NCI-H1105 (cell line): ENCODE data around the gene APBA2.

Experiments
- DNase-seq: peaks from one replicate; lab custom pipeline; 2025; lab: John Stamatoyannopoulos, UW

Gene APBA2

DNA sequence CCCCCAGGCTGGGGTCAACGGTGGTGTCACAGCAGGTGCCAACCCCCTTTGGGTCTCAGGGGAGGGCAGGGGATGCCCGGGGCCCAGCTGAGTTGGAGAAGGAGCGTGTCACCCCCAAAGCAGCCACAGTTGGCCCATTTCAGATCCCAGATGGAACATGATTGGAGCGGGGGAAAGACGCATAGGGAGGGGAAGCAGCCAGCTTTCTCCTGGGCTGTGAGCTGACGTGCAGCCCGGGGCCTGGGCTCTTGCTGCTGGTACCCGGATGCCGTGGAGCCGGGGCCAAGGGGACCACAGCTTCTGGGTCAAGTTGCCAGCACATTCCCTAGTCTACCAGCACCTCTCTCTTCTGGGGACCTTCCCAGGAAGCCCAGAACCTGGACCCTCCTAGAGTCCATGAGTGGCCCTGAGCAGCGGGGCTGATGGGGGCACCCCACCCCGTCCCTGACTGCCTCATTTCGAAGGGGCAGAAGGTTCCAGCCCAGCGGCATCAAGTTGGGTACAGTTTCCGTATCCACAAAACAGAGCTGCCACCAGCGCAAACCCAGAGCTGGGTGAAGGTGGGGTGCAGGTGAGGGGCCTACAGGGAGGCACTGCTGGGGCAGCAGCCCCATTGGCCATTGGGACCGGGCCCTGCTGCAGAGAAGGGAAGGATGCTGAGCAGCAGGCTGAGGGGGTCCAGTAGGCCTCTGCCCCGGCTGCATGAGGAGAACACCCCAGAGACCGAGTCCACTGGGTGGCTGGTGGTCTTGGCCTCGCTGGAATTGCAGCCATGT lies 235.0 kb downstream of the APBA2 start:
- no peak for DNase-seq

DNA sequence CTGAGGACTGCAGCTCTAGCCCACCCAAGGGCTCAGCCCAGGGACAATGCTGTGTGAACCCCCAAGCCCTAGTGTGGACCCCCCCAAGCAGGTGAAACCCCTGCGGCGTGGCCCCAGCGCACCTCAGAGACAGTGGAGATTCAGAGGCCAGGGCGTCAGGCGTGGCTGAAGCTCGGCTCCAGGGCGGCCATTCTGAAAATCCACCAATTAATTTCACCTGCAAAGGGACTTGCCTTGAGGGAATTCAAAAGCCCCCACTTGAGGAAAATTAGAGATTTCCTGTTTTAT lies 235.5 kb downstream of the APBA2 start:
- no peak for DNase-seq

DNA sequence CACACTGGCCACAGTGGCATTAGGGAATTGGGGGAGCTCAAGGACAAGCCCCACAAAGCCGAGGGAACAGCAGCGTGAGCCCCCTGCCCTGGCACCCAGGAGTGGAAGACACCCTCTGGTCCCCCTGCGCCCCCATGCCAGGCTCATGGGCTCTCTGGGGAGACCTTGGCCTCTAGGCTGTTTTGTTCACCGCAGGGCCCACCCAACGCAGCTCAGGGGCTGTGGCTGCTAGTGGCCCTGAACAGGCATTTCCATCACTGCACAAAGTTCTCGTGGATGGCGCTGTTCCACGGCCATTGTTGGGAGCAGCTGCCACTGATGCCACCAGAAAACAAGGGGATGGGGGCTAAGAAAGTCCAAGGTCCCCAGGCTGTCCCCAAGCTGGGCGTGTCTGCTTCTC lies 236.1 kb downstream of the APBA2 start:
- no peak for DNase-seq

DNA sequence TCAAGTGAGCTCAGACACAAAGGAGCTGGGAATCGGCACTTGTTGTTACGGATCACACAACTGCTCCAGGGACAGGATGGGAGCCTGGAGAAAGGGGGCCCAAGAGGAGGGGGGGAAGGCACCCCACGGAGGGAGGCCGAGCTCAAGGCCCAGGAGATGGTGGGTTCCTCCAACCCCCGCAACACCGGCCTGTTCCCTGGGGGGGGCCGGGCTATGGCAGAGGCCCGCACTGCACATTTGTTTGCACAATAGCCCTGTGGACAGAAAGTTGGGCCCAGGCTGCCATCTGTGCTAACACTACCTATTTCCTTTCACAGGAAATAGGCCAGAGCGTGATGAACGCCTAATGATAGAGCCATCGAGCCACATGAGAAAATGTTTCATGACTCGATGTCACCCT lies 236.7 kb downstream of the APBA2 start:
- DNase-seq = no peak

DNA sequence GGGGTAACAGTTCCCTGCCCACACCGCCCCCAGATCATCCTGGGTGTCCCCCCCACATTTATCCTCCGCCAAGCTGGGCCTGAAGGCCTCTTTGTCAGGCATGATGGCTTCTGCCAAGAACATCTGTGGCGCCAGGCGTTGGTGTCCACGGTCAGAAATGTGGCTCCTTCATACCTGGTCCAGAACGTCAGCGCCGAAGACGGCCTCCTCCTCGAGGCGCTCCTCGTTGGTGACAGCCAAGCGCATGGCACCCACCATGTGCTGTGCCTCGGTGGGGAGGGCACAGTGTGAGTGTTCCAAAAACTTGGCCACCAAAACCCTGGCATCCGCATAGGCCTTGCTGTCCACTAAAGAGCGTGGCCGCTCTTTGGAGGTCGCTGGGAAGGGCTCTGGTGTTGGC lies 237.4 kb downstream of the APBA2 start:
- no peak for DNase-seq

DNA sequence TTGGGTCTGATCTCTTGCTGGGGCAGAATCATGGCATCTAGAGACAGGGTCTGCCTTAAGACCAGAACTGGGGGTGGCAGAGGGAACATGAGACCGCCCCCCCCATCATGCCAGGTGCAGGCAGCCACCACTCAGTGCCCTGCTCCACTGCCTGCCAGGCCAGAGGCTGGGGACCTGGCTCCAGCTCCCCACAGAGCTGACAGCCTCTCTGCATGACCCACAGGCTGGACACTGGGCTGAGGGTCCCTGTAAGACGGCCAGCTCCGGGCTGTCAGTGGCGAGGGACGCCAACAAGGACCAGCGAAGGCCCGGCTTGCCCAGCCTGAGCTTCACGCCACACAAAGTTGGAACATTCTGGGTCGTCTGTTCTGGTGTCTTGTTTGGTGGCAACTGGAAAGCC lies 238.2 kb downstream of the APBA2 start:
- no peak for DNase-seq

DNA sequence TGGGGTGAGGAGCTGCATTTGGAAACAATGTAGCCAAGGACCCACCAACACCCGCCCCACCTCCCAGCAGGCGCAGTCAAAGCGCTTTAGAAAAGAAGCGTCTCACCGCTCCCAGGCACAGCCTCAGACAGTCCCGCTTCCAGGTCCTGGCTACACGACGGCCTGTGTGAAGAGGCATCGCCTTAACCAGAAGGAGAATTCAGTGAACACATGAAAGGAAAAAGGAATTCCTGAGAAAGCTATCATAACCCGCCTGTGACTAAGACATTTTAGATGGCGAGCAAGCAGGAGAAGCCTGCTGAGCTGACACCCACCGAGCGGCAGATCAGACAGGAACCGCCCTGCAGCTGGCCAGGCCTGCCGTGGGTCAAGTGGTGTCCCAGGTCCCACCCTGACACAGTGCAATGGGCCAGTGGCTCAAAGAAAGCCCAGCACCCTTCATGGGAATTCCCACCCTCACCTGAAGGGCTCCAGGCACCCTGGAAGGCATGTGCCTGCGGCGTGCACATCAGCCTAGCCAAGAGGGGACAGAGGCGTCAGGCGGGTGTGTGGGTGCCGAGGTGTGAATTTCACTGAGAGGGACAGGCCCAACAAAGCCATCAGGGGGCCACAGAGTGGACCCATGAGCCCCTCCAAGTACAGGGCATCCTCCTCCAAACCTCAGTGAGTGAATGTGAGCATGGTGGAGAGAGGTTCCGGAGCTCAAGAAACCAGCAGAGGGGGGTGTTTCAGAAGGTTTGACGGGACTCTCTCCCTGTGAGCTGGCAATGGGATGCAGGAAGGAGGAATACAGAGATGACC lies 239.0 kb downstream of the APBA2 start:
- DNase-seq = no peak

DNA sequence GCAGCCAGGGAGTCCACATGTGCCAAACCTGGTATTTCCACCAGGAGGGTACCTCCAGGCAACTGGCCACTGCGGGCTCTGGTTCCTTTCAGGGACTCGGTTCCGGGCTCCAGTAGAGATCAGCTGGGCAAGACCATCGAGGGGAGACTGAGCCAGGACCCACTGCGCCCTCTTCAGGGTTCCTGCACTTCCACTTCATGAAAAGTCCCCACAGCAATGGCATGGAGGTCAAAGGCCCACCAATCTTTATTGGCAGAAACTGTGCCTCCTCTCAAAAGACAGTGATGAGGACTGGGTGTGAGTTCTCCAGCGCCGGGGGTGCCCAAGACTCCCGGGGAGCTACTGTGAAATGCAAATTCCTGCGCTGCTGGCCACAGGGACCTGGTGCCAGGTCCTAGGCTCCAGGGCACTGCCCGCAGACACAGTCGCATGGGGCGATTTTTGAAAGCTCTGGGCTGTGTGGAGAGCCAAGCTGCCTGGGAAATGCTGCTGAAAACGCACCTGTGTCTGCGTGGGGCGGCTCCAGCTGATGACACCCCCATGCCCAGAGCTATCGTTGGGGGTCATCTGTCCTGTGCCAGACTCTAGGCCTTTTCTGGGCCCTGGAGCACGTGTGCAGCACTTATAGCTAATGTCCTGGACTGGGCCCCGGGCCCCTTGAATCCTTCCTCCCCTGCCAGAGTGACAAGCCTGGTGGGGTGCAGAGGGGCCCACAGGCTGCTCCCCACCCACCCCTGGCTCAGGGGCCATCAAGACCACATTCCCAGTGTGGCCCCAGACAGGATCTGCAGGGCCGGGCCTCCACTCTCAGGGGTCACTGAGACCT lies 239.8 kb downstream of the APBA2 start:
- no peak for DNase-seq

DNA sequence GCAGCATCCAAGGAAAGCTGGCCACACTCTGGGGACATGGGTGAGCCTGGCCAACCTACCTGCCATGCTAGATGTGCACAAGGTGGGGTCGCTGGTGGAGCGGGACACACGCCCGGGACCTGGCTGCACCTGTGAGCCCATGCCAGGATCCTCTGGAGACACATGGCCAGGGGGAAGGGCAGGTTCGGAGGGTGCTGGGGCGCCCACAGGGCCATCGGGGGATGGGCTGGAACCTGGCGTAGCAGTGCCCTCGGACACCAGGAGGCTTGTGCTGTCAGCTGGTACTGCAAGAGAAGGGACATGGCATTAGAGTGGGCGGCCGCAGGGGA lies 240.4 kb downstream of the APBA2 start:
- DNase-seq = no peak

DNA sequence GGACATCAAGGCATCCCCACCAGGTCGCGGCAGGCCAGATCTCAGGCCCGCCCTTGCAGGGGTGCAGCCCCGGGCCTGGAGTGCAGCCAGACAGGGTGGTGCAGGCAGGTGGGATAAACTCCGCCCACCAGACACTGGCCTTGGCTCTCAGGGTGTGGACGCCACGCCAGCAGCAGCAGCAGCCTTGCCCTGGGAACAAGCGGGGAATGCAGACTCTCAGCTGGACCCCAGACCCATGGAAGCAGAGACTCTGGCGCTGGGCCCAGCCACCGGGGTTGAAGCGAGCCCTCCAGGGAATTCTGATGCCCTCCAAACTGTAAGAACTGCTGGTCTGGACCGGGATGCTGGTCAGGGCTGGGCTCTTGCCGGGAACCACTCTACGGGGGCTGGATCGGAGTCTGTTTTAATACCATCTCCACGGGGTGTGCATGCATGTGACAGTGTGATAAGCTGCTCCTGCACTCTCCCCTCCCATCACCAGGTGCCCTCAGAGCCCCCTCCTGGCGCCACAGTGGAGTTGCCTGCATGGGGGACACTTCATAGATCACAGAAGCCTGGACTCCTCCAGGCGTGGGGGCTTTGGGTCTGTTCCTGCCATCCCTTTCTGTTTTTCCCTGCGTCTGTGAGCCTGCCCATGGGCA lies 241.2 kb downstream of the APBA2 start:
- no peak for DNase-seq

DNA sequence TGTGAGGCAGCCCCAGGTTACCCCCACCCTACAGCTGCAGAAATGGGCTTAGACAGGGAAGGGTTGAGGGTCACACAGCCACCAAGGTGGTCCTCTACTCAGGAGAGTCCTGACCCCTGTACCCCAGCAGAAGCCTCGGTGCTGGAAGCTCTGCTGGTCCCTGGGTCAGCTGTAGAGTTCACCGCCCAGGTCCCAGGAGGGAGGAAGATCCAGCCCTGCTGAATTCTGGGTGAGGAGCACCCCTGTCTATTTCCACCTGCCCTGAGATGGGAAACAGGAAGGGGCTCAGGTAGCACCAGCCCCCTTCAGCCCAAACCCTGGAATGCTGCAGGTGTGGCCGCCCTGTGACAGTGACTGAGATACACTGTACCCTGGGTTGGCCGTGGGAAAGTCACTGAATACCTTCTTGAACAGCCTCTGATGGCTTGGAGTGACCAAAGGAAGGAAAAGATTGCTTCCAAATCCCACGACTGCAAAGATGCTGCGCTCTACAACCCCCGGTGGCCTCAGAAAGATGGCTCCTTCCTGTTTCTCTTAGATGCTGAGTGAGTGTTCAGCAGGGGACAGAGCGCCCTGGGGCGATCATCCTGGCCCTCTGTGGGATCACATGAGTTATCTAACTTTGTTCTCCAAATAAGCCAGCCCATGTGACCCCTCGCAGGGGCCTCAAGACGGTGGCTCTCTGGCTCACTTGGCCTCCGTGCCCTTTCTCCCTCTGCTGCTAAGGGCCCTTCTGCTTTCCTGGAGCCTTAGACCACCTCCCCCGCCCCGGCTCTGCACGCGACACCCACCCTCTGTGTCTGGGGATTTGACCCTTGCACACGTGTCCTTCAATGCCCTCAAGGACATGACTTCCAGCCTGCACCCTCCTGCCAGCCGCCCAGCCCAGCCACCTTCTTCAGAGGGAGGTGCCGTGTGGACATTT lies 242.0 kb downstream of the APBA2 start:
- DNase-seq = no peak

DNA sequence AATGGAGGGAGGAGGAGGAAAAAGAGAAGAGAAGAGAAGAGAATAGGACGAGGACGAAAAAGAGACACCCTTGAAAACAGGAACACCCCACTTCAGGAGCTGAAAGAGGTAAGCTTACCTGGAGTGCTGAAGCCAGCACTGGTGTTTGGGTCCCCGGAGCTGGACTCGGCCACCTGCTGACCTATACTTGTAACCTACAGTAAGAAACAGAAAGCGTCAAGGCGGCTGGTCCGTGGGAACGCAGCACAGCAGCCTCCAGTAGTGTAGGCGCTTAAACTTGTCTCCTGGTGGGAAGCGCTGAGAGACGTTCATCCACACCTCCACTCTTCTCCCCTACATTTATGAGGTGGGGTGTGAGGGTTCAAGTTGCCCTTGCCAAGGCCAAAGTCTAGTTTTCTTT lies 242.9 kb downstream of the APBA2 start:
- no peak for DNase-seq

DNA sequence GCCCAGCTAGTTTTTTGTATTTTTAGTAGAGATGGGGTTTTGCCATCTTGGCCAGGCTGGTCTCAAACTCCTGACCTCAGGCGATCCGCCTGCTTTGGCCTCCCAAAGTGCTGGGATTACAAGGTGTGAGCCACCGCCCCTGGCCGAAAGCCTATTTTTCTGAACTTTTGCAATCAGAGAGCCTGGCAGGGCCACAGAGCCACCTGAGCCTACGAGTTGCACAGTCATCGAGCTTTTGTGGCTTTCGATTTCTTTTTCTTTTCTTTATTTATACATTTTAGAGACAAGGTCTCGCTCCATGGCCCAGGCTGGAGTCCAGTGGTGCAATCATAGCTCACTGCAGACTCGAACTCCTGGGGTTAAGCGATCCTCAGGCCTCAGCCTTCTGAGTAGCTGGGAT lies 243.4 kb downstream of the APBA2 start:
- no peak for DNase-seq

DNA sequence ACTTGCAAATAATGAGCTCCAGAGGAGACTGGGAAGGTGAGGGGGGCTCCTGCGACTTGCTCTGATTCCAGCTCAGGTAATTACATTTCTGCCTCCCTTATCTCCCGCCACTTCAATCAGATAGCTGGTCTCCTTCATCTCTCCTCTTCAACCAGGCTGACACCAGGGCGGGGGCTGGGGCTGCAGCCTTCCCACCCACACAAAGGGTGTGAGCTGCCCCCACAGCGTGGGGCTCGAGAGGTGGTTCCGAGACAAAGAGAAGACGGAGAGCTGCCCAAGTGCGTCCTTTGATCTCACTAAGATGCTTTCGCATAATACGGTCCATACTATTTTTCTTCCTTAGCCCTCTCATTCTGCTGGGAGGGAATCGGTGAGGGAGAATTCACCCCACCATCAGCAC lies 244.2 kb downstream of the APBA2 start:
- no peak for DNase-seq

DNA sequence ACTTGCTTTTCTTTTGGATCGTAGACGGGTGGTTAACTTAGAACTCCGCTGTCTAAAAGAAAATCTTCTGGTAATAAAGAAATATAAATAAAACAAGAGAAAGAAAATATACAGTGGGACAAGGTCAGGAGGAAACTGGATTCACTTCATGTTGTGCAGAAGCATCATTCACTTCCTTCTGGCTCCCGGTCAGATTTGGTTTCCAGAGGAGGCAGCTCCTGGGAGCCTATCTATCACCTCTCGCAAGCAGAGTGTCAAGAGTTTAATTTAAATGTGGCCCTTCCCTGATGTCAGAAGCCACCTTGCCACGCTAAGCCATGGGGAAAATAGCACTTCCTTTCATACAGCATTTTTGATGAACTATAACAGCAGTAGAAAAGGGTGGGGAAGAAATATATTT lies 244.7 kb downstream of the APBA2 start:
- DNase-seq = no peak

DNA sequence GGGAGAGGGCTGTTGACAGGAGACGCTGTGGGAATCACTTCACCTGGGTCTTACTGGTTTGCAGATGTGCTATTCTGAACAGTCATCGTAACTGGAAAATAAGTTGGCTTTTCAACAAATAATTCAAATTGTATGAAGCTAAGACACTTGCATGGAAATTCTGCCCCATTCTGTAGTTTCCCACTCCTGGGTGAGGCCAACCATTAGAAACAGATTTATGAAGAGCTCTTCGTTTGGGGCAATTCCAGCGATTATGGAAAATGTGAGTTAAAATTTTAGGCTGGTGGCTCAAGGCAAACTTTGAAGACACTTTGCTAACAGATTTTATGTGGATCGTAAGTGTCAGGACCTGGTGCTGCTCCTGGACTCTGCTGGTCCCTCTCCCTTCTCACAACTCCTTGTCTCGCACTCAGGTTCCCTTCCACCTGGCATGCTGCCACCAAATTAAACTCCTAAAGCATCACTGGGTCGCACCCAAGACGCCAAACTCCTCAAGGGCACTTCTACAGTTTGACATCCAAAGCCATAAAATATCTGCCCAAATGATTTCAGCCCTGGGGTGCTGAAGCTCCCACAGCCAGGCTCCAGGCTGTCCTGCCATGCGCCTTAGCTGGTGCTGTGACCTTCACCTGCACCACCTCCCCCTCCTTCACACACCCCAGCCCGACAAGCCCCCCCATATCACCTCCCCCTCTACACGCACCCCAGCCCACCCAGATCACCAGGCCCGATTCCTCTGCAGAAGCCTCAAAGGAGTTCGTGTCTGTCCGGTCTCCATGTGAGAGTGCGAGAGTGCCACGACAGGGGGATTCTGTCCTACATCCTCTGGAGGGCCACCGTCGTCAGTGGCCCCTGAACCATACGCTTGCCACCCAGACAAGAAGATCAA lies 245.4 kb downstream of the APBA2 start:
- DNase-seq = no peak

DNA sequence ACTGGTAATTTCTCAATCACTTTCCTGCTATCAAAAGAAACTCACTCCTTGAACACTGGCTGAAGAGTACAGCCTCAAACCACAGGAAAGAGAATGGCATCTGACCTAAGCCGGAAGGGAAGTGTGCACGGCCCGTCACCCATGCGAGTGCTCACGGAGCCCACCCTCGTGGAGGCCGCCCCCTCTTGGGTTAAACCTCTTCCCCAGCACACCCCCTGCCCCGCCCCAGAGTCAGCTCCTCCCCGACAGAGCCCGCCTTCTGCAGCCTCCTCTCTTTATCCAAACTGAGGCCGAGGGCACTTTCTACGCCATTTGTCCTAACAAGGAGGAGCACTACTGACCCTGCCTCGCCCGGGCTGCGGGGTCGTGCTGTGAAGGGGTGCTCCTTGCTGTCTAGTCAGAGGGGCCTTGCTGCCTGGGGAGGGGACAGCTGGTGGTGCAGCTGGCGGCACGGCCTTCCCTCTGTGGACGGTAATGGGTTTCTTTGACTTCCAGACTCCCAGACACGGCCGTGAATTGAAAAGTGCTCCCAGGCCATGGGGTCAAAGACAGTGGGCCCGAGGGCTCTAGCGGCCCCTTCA lies 246.2 kb downstream of the APBA2 start:
- DNase-seq = no peak

DNA sequence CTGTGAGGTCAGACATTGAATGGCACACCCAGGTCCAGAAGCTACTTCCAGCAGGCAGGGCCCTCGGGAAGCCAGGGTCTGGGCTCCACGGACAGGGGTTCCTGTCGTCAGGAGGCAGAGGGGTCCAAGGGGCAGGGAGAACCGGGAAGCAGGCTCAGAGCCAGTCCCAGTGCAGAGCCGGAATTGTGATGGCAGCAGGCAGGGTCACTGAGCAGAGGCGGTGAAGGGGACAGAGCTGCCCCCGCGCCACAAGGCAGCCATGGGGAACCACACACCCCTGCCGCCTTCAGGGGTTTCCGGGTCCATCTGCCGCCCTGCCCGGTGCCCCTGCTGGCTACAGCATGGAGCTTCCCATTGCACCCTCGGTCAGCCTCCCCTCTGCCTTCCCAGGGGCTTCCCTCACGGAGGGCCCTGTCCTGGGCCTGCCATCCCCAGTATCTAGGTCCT lies 247.0 kb downstream of the APBA2 start:
- no peak for DNase-seq

DNA sequence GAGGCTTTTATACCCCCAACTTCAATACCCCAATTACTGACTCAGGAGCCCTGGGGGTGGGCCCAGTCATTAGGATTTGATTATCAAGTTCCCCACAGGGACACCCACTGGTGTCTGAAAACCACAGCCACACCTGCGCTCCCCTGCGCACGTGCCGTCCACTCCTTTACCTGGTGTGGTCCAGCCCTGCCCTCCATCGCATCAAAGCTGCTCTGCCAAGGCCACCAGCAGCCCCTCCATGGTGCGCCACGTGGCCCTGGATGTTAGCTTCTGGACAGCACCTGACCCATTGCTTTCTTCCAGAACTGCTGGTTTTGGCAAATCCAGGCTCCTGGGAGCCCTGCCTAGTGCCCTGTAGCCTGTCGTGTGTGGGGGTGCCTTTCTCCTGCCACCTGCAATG lies 247.5 kb downstream of the APBA2 start:
- DNase-seq = no peak

DNA sequence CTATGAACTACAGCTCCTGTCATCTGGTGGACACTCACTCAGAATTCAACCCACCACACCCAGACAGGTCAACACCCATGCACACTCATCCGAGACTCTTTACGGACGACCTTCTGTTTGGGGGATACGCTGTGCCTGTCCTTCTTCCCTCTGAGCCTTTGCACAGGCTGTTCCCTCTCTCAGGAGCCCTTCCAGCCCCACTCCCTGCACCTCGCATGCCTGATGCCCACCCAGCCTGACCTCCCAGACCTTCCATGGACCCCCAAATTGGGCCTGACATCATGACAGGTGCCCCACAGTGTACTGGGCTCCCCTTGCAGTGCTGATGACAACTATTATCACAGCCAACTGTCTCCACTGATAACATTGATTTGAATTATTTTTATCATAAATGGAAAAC lies 248.0 kb downstream of the APBA2 start:
- DNase-seq = no peak
